Thyroid gland (tissue), 4 donors: ENCODE results near the gene HELZ. TPM values are rescaled to one million over a fixed set of nuclear protein-coding genes. Genes with fewer than 3 reads are reported as not detected.

Experiments
- DNase-seq, 2 donors: peaks; one replicate each; pipeline ENCODE4 v3.0.0-alpha.2; 2019
- H3K27ac ChIP-seq, 3 donors: fragments of 200-600 bp; sonication (generic); 1 replicate in 2 of 3; 2 replicates in 1 of 3; pipeline ENCODE4 v1.5.1; 2016 to 2019; ENCODE audit warnings: mild to moderate bottlenecking in 1 of 3, moderate library complexity in 1 of 3
- H3K27me3 ChIP-seq: fragments of 200-600 bp; sonication (generic); one replicate; pipeline ENCODE4 v1.5.1; 2019
- H3K36me3 ChIP-seq, 2 donors: fragments of 200-600 bp; sonication (generic); one replicate each; pipeline ENCODE4 v1.5.1; 2016 to 2019
- H3K4me1 ChIP-seq, 2 donors: fragments of 200-600 bp; sonication (generic); one replicate each; pipeline ENCODE4 v1.5.1; 2017 to 2019
- H3K4me3 ChIP-seq, 3 donors: fragments of 200-600 bp; sonication (generic); replicated peaks in 1 of 3; 1 replicate in 2 of 3; 2 replicates in 1 of 3; pipeline ENCODE4 v1.5.1; 2016; ENCODE audit warnings: mild to moderate bottlenecking in 1 of 3
- H3K9me3 ChIP-seq: fragments of 200-600 bp; sonication (generic); one replicate; pipeline ENCODE4 v1.5.1; 2017
- POLR2A ChIP-seq, 2 donors: fragments of 450-650 bp; IDR thresholded peaks; one replicate each; pipeline ENCODE4 v1.6.1; 2017; ENCODE audit warnings: antibody characterized with exemption in 2 of 2, mild to moderate bottlenecking in 2 of 2, moderate library complexity in 1 of 2
- WGBS, 2 donors: methylation state at CpG; one replicate each; pipeline ENCODE4 v1.1.5; 2017; 5-methylcytosine and 5-hydroxymethylcytosine counted together
- intact Hi-C: fragments of 100-400 bp; cut with DNase I; formaldehyde crosslinking; loops from one replicate; pipeline ENCODE4 v1.15.1; 2023
- total RNA-seq, 4 donors: library from RNA; depleted of rRNA; stranded (reverse); fragments of >200 nt; gene quantifications; one replicate each; pipeline ENCODE4 v1.2.3, GENCODE V29; 2016
- TF ChIP-seq, protein P1 (sequence below), 6 experiments: fragments of 200-600 bp in 3 of 6; fragments of 450-650 bp in 3 of 6; sonication (generic) in 3 of 6; IDR thresholded peaks; one replicate each; pipeline ENCODE4 v1.5.1; 2016 to 2019; ENCODE audit warnings: antibody characterized with exemption in 6 of 6, mild to moderate bottlenecking in 2 of 6, inconsistent platforms in 1 of 6, moderate library complexity in 1 of 6

The HELZ gene
- total RNA-seq, 4 donors from 2014 or later: 63.4 to 134 (median 88.2) TPM

DNA sequence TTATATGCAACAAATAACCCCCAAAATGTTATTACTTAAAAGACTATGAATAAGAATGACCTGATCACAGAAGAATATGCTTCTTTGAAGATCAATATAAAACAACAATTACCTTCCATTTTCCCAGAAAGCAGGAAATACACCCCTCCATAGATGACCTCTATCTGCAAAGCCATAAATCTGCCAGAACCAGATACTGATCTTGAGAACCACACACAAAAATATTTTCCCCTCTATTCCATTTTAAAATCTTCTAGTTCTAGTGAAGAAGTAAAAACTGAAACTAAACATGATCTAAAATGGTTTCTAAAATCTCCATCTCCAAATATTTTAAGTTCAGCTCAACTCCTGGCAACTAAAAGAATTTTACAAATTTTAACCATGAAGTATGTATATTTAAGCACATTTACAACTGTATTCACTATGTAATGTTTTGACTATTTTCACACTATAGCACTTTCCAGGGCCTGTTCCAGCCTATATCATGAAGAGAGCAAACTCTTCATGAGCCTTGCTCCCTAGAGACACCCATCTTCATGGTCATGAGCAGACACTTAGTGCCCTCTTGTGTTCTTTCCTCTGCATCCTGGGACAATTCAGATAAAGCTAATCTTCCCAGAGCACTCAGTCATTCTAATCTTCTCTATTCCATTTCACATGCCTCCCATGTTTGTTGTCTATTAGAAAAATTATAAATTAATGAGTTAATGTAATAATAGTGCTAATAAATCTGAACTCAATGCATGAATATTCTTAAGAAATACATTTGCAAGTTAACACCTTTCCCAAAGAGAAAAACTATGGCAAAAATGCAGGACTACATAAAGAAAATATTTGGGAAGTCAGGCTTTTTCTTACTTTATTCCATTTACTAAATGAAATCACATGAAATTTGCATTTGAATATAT lies 87.0 kb downstream of the HELZ start:
- TF ChIP-seq POLR2A (IDR thresholded peaks at IDR 0.05): no peak
- TF ChIP-seq, protein P1, sequence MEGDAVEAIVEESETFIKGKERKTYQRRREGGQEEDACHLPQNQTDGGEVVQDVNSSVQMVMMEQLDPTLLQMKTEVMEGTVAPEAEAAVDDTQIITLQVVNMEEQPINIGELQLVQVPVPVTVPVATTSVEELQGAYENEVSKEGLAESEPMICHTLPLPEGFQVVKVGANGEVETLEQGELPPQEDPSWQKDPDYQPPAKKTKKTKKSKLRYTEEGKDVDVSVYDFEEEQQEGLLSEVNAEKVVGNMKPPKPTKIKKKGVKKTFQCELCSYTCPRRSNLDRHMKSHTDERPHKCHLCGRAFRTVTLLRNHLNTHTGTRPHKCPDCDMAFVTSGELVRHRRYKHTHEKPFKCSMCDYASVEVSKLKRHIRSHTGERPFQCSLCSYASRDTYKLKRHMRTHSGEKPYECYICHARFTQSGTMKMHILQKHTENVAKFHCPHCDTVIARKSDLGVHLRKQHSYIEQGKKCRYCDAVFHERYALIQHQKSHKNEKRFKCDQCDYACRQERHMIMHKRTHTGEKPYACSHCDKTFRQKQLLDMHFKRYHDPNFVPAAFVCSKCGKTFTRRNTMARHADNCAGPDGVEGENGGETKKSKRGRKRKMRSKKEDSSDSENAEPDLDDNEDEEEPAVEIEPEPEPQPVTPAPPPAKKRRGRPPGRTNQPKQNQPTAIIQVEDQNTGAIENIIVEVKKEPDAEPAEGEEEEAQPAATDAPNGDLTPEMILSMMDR (IDR thresholded peaks at IDR 0.05): no peak
- Histone ChIP-seq H3K9me3 (no peaks in the 10 kb centered on the region), H3K4me3 (no peak overlapping the region), H3K27ac (no peak overlapping the region), H3K27me3 (no peaks in the 10 kb centered on the region), H3K36me3 (peaks cover 0 to 8% of the 10 kb centered on the region in 2 donors), H3K4me1 (no peaks in the 10 kb centered on the region)
- intact Hi-C loops: no loop called here
- no peak for DNase-seq

DNA sequence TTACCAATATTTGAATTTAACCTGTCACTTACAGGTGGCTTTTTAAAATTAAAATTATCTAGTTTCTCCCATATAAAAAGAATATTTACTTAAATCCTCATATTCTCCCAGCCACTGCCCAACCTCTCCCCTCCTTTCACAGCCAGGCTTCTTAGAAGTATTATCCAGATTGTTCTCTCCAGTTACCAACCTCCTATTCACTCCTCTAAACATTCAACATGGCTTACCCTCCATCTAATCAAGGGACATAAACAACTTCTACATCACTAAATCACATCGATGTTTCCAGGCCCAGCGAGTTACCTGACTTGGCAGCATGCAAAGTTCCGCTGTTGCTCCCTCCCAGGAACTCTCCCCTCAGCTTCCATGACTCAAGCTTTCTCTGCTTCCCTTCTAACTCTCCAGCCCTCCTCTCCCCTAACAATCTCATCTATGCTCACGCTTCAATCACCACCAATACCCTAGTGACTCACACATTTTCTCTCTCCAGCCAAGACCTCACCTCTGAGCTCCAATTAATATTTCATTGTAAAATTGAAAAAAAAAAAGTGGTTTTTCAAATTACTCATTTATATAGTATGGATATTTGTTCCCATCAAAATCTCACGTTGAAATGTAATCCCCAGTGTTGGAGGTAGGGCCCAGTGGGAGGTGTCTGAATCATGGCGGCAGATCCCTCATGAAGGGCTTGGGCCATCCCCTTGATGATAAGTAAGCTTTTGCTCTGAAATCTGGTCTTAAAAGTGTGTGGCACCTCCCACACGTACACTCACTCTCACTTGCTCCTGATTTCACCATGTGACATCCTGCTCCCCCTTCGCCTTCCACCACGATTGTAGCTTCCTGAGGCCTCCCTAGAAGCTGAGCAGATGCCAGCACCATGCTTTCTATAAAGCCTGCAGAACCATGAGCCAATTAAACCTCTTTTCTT lies 88.5 kb downstream of the HELZ start:
- no peak for TF ChIP-seq POLR2A (IDR thresholded peaks at IDR 0.05)
- TF ChIP-seq, protein P1 (IDR thresholded peaks at IDR 0.05): no peak
- no peak overlapping the region for H3K4me3 ChIP-seq
- no peak overlapping the region for H3K27ac ChIP-seq
- WGBS, 2 donors: 82 to 88% methylated on average over 9 of the region's 9 CpGs
- H3K9me3 ChIP-seq: no peaks in the 10 kb centered on the region
- H3K27me3 ChIP-seq: no peaks in the 10 kb centered on the region
- intact Hi-C loops: no loop called here
- no peaks in the 10 kb centered on the region for H3K4me1 ChIP-seq
- peaks cover 0 to 8% of the 10 kb centered on the region in 2 donors for H3K36me3 ChIP-seq
- DNase-seq: no peak

DNA sequence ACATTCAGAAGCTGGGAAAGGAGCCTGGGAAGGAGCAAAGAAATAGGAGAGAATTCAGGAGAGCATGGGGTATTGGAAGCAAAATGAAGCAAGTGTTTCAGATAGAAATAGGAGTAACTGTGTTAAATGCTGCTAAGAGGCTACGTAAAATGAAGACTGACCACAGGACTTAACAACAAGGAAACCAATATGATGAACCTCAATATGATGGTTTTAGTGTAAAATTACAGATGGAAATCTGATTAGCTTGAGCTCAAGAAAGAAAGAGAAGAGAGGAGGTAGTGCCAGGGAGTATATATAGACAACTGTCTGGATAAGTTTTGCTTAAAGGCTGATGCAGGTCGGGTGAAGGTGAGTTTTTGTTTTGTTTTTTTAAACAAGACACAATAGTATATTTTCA lies 92.2 kb downstream of the HELZ start:
- Histone ChIP-seq H3K4me3 (no peak overlapping the region), H3K36me3 (peaks cover 0 to 16% of the 10 kb centered on the region in 2 donors), H3K9me3 (no peaks in the 10 kb centered on the region), H3K27me3 (no peaks in the 10 kb centered on the region), H3K4me1 (no peaks in the 10 kb centered on the region), H3K27ac (no peak overlapping the region)
- WGBS, 2 donors: 89 to 90% methylated on average over 2 of the region's 2 CpGs
- intact Hi-C loops: no loop called here
- DNase-seq: no peak
- TF ChIP-seq POLR2A (IDR thresholded peaks at IDR 0.05): no peak
- TF ChIP-seq, protein P1 (IDR thresholded peaks at IDR 0.05): no peak

DNA sequence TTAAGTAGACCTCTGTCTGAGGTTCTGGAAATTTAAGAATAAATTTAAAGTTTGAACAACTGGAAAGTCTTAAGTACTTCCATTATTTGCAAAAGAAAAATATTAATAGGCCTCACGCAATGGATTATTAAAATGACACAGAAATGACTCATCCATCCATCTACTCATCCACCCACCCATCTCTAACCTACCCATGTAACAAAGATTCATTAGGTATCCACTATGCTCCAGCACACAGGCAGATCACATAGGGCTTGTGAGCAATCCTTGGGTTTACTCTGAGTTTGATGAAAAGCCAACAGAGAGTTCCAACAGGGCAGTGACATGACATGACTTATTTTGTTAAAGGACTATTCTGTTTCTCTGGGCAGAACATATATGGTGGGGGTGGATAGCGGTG lies 93.3 kb downstream of the HELZ start:
- no peaks in the 10 kb centered on the region for H3K9me3 ChIP-seq
- 97 to 100% methylated on average over 2 of the region's 2 CpGs for WGBS, 2 donors
- intact Hi-C loops: no loop called here
- no peak overlapping the region for H3K4me3 ChIP-seq
- H3K27me3 ChIP-seq: no peaks in the 10 kb centered on the region
- TF ChIP-seq, protein P1 (IDR thresholded peaks at IDR 0.05): no peak
- TF ChIP-seq POLR2A (IDR thresholded peaks at IDR 0.05): no peak
- H3K27ac ChIP-seq: no peak overlapping the region
- H3K4me1 ChIP-seq: no peaks in the 10 kb centered on the region
- no peak for DNase-seq
- peaks cover 3 to 27% of the 10 kb centered on the region in 2 donors for H3K36me3 ChIP-seq
